HepG2 (cell line): Measurements from ENCODE around the gene NFATC2. TPM values are rescaled to one million over a fixed set of nuclear protein-coding genes. Genes with fewer than 3 reads are reported as not detected.

Experiments
- ATAC-seq: fragments of 200-7000 bp; cut with Tn5 transposase; 3 replicates; pipeline ENCODE4 v1.9.1; 2020; ENCODE audit warnings: mild to moderate bottlenecking, moderate library complexity
- BruUV-seq: library from RNA; stranded (reverse); fragments of 400-500 nt; replicated peaks from 2 replicates; lab custom pipeline; 2021; lab: Mats Ljungman, UMichigan
- CTCF ChIA-PET: fragments of 300-600 bp; formaldehyde crosslinking; extraction: SDS; loops from one replicate; lab custom pipeline; 2021; ENCODE audit warnings: low total read pairs, inconsistent platforms, low intra/inter-chr PET ratio; lab: Yijun Ruan, JAX
- POLR2A ChIA-PET: fragments of 350-600 bp; sonication (Branson Sonifier 250); formaldehyde crosslinking; loops from one replicate; lab custom pipeline; 2020; ENCODE audit warnings: antibody characterized with exemption, inconsistent platforms; lab: Yijun Ruan, JAX
- DNase-seq: peaks from one replicate; pipeline ENCODE4 v3.0.0-alpha.2; 2015; ENCODE audit warnings: low spot score
- FAIRE-seq: peaks from 3 replicates; lab custom pipeline; 2011; peaks lifted over from hg19 to GRCh38; lab: Jason Lieb, UNC
- H2AFZ ChIP-seq: one replicate; pipeline ENCODE4 v1.6.1; 2011; ENCODE audit warnings: low read length, inconsistent platforms
- H3K27ac ChIP-seq: fragments of 300-600 bp; 3 replicates; pipeline ENCODE4 v1.8.0; 2011; ENCODE audit warnings: mixed run types, mild to moderate bottlenecking, mixed read lengths, low read length, inconsistent platforms; ENCODE audit not compliant: insufficient read depth; ENCODE audit errors: extremely low read length
- H3K27me3 ChIP-seq, 2 experiments: fragments of 200-600 bp in 1 of 2; 2 replicates in 1 of 2; 3 replicates in 1 of 2; pipeline versions ENCODE4 v1.6.0 to v1.8.0; 2011; ENCODE audit warnings: low read length in 2 of 2, mild to moderate bottlenecking in 2 of 2, moderate library complexity in 2 of 2, inconsistent platforms in 1 of 2; ENCODE audit not compliant: insufficient read depth in 2 of 2, control insufficient read depth in 1 of 2
- H3K36me3 ChIP-seq, 2 experiments: fragments of 200-600 bp in 1 of 2; replicated peaks in 1 of 2; 2 replicates in 1 of 2; 3 replicates in 1 of 2; pipeline versions ENCODE4 v1.5.1 to v1.8.0; 2011; ENCODE audit warnings: low read length in 2 of 2, inconsistent platforms in 1 of 2; ENCODE audit not compliant: insufficient read depth in 2 of 2, control insufficient read depth in 1 of 2
- H3K4me1 ChIP-seq: 2 replicates; pipeline ENCODE4 v1.5.1; 2012; ENCODE audit warnings: low read length, inconsistent platforms; ENCODE audit not compliant: insufficient read depth
- H3K4me2 ChIP-seq: 2 replicates; pipeline ENCODE4 v1.6.0; 2011; ENCODE audit warnings: low read depth, low read length, inconsistent platforms
- H3K4me3 ChIP-seq, 3 experiments: fragments of 200-600 bp in 1 of 3; sonication (generic), shearing (Covaris generic) in 1 of 3; replicated peaks in 1 of 3; 2 replicates each; pipeline ENCODE4 v1.5.1; 2011 to 2016; ENCODE audit warnings: low read length in 3 of 3, inconsistent platforms in 2 of 3, low read depth in 2 of 3, mild to moderate bottlenecking in 2 of 3, control low read depth in 1 of 3, mixed read lengths in 1 of 3; ENCODE audit not compliant: insufficient read depth in 1 of 3
- H3K79me2 ChIP-seq: one replicate; pipeline ENCODE4 v1.6.1; 2011; ENCODE audit warnings: low read length, inconsistent platforms; ENCODE audit not compliant: insufficient read depth
- H3K9ac ChIP-seq: 2 replicates; pipeline ENCODE4 v1.6.0; 2011; ENCODE audit warnings: mild to moderate bottlenecking, low read depth, low read length, inconsistent platforms; ENCODE audit not compliant: insufficient read depth
- H3K9me3 ChIP-seq: 2 replicates; pipeline ENCODE4 v1.5.1; 2012; ENCODE audit warnings: mild to moderate bottlenecking, low read length
- H4K20me1 ChIP-seq: 2 replicates; pipeline ENCODE4 v1.6.0; 2011; ENCODE audit warnings: inconsistent platforms, mild to moderate bottlenecking, low read length, moderate library complexity; ENCODE audit not compliant: insufficient read depth
- ATF6 ChIP-seq: sonication (generic); formaldehyde crosslinking; conservative IDR thresholded peaks from 2 replicates; pipeline ENCODE4 v1.4.0; 2020; ENCODE audit warnings: missing genetic modification reagents
- CHCHD3 ChIP-seq: sonication (generic); formaldehyde crosslinking; IDR thresholded peaks from 2 replicates; pipeline ENCODE4 v1.8.0; 2022; ENCODE audit warnings: mild to moderate bottlenecking, missing genetic modification reagents, moderate library complexity
- CREM ChIP-seq, 2 experiments: sonication (generic) in 1 of 2; formaldehyde crosslinking in 1 of 2; IDR thresholded peaks; 2 replicates each; pipeline versions ENCODE4 v1.4.0 to v1.6.1; 2016 to 2020; ENCODE audit warnings: antibody characterized with exemption in 1 of 2, mild to moderate bottlenecking in 1 of 2, missing genetic modification reagents in 1 of 2
- DPF2 ChIP-seq: sonication (generic); formaldehyde crosslinking; IDR thresholded peaks from 2 replicates; pipeline ENCODE4 v1.4.0; 2020; ENCODE audit warnings: mild to moderate bottlenecking, low read depth, missing genetic modification reagents, borderline replicate concordance
- HNF4A ChIP-seq: sonication (generic); formaldehyde crosslinking; IDR thresholded peaks from 2 replicates; pipeline ENCODE4 v1.4.0; 2020; ENCODE audit warnings: missing genetic modification reagents
- NAIF1 ChIP-seq: sonication (generic); formaldehyde crosslinking; IDR thresholded peaks from 2 replicates; pipeline ENCODE4 v1.5.0; 2020; ENCODE audit warnings: mild to moderate bottlenecking, missing genetic modification reagents, borderline replicate concordance
- REL ChIP-seq: sonication (generic); formaldehyde crosslinking; conservative IDR thresholded peaks from 2 replicates; pipeline ENCODE4 v1.8.0; 2022; ENCODE audit warnings: mild to moderate bottlenecking, missing genetic modification reagents, moderate library complexity
- RFX3 ChIP-seq: IDR thresholded peaks from 2 replicates; pipeline ENCODE4 v1.6.1; 2016; ENCODE audit warnings: missing biosample characterization, missing genetic modification reagents
- RXRA ChIP-seq: sonication (generic); formaldehyde crosslinking; IDR thresholded peaks from 2 replicates; pipeline ENCODE4 v1.5.1; 2020; ENCODE audit warnings: missing genetic modification reagents
- RXRB ChIP-seq: IDR thresholded peaks from 2 replicates; pipeline ENCODE4 v1.6.1; 2016; ENCODE audit warnings: borderline replicate concordance, missing genetic modification reagents, missing compliant biosample characterization
- SNAI1 ChIP-seq: sonication (generic); formaldehyde crosslinking; IDR thresholded peaks from 2 replicates; pipeline ENCODE4 v1.5.0; 2020; ENCODE audit warnings: mild to moderate bottlenecking, missing genetic modification reagents, borderline replicate concordance
- ZNF20 ChIP-seq: sonication (generic); formaldehyde crosslinking; IDR thresholded peaks from 2 replicates; pipeline ENCODE4 v1.4.0; 2020; ENCODE audit warnings: mild to moderate bottlenecking, moderate library complexity, missing genetic modification reagents
- ZNF296 ChIP-seq: sonication (generic); formaldehyde crosslinking; conservative IDR thresholded peaks from 2 replicates; pipeline ENCODE4 v1.5.0; 2020; ENCODE audit warnings: mild to moderate bottlenecking, missing genetic modification reagents
- ZNF713 ChIP-seq: sonication (generic); formaldehyde crosslinking; IDR thresholded peaks from 2 replicates; pipeline ENCODE4 v1.4.0; 2020; ENCODE audit warnings: mild to moderate bottlenecking, missing genetic modification reagents
- WGBS: methylation state at CpG from one replicate; pipeline ENCODE4 v1.1.6; 2017; ENCODE audit warnings: low lambda C conversion rate; 5-methylcytosine and 5-hydroxymethylcytosine counted together
- in situ Hi-C: cut with HindIII; loops from 2 replicates; pipeline ENCODE4 v1.10.0; 2017; ENCODE audit warnings: low pct_unique_long_range_greater_than_20kb; ENCODE audit not compliant: extremely low pct_ligation_motif_present
- intact Hi-C: fragments of 100-400 bp; cut with micrococcal nuclease; formaldehyde crosslinking; loops from one replicate; pipeline ENCODE4 v1.10.0; 2022; ENCODE audit not compliant: unreplicated experiment
- polyA plus RNA-seq, 8 experiments: library from polyadenylated mRNA; depleted of rRNA in 3 of 8; stranded (reverse) in 7 of 8; unstranded in 1 of 8; fragments of >200 nt; fragmentation: Illumina TruSeq in 4 of 8; extraction: Trizol in 4 of 8; gene quantifications; 2 replicates each; pipeline versions ENCODE4 v1.2.1 to v1.2.3, GENCODE V29; 2011 to 2016; ENCODE audit warnings: low read depth in 4 of 8, missing spikeins in 1 of 8, mixed read lengths in 1 of 8; ENCODE audit not compliant: insufficient read depth in 1 of 8
- total RNA-seq, 5 experiments: library from RNA; depleted of rRNA; stranded (reverse); fragments of >200 nt; fragmentation: Illumina TruSeq; extraction: Trizol; gene quantifications; 2 replicates each; pipeline ENCODE4 v1.2.3, GENCODE V29; 2016; ENCODE audit warnings: low read depth in 1 of 5
- TF ChIP-seq, protein P1 (sequence below): sonication (generic); formaldehyde crosslinking; IDR thresholded peaks from 2 replicates; pipeline ENCODE4 v1.4.0; 2020; ENCODE audit warnings: mild to moderate bottlenecking, missing genetic modification reagents
- TF ChIP-seq, protein P2 (sequence below): IDR thresholded peaks from 2 replicates; pipeline ENCODE4 v1.6.1; 2012; ENCODE audit warnings: inconsistent platforms
- TF ChIP-seq, protein P3 (sequence below): sonication (generic); formaldehyde crosslinking; conservative IDR thresholded peaks from 2 replicates; pipeline ENCODE4 v1.8.0; 2022; ENCODE audit warnings: low read depth, missing genetic modification reagents

The NFATC2 gene
- total and polyA plus RNA-seq, 2 of the 13 experiments (the other 11 are each of a cell fraction or from before 2014, with no cell fraction given), result 1.9 to 3.3 TPM

DNA sequence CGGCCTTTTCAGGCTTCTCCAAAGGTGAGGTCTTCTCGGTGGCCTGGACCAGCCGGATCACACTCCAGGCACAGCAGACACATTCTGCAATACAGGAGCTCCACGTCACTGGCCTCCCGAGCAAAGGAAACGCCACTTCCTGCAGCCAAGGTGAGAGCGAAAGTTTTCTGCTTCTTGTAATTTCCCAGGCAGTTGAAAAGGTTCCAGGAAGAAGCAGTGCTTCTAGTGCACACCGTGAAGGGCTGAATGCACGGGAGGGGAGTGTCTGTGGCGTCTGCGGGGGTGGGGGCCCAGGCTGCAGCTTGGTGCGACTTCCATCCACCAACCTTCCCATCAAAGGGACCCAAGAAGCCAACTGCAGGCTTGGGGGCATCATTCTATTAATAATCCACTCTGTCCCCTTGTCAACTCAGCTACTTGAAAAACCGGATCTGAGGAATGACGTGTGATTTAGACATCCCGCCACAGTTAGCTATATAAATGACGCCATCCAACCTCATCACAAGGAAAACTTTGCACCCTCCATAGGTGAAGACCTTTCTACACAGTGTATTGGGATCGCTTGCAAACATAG lies 61.1 kb downstream of the NFATC2 start:
- 97% methylated on average over 17 of the region's 17 CpGs for WGBS
- no peak overlapping the region for H3K9ac ChIP-seq
- no peaks in the 10 kb centered on the region for H3K9me3 ChIP-seq
- CTCF ChIA-PET, result no interaction called here
- H3K27me3 ChIP-seq, result no peaks in the 10 kb centered on the region
- no peak overlapping the region for H3K4me3 ChIP-seq
- H3K4me1 ChIP-seq, result no peaks in the 10 kb centered on the region
- H3K27ac ChIP-seq, result no peak overlapping the region
- H3K36me3 ChIP-seq, result no peaks in the 10 kb centered on the region; a peak in 1 of 5 replicates
- no peak for FAIRE-seq
- no peaks in the 10 kb centered on the region for H4K20me1 ChIP-seq
- POLR2A ChIA-PET, result no interaction called here
- no peaks in the 10 kb centered on the region for H3K79me2 ChIP-seq
- DNase-seq, result no peak
- BruUV-seq, result no TSS peak
- ATAC-seq, result no peak
- in situ Hi-C loops, result no loop called here
- intact Hi-C loops, result no loop called here
- no peak overlapping the region for H2AFZ ChIP-seq
- no peak overlapping the region for H3K4me2 ChIP-seq
- TF ChIP-seq CHCHD3 (CRISPR knock-in tag) (no peak), CREM (IDR thresholded peaks at IDR 0.05) (no peak), CREM (CRISPR knock-in tag; IDR thresholded peaks at IDR 0.05) (no peak), SNAI1 (CRISPR knock-in tag) (no peak), RFX3 (CRISPR knock-in tag) (no peak), ATF6 (CRISPR knock-in tag) (no peak), ZNF713 (CRISPR knock-in tag) (no peak), ZNF296 (CRISPR knock-in tag) (no peak), HNF4A (no peak), ZNF20 (CRISPR knock-in tag) (no peak), RXRA (CRISPR knock-in tag) (no peak), NAIF1 (CRISPR knock-in tag) (no peak), RXRB (CRISPR knock-in tag) (no peak), DPF2 (CRISPR knock-in tag) (no peak), REL (CRISPR knock-in tag) (no peak)
- TF ChIP-seq, protein P1, sequence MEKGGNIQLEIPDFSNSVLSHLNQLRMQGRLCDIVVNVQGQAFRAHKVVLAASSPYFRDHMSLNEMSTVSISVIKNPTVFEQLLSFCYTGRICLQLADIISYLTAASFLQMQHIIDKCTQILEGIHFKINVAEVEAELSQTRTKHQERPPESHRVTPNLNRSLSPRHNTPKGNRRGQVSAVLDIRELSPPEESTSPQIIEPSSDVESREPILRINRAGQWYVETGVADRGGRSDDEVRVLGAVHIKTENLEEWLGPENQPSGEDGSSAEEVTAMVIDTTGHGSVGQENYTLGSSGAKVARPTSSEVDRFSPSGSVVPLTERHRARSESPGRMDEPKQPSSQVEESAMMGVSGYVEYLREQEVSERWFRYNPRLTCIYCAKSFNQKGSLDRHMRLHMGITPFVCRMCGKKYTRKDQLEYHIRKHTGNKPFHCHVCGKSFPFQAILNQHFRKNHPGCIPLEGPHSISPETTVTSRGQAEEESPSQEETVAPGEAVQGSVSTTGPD (CRISPR knock-in tag), result no peak
- TF ChIP-seq, protein P2, sequence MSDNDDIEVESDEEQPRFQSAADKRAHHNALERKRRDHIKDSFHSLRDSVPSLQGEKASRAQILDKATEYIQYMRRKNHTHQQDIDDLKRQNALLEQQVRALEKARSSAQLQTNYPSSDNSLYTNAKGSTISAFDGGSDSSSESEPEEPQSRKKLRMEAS, result no peak
- TF ChIP-seq, protein P3, sequence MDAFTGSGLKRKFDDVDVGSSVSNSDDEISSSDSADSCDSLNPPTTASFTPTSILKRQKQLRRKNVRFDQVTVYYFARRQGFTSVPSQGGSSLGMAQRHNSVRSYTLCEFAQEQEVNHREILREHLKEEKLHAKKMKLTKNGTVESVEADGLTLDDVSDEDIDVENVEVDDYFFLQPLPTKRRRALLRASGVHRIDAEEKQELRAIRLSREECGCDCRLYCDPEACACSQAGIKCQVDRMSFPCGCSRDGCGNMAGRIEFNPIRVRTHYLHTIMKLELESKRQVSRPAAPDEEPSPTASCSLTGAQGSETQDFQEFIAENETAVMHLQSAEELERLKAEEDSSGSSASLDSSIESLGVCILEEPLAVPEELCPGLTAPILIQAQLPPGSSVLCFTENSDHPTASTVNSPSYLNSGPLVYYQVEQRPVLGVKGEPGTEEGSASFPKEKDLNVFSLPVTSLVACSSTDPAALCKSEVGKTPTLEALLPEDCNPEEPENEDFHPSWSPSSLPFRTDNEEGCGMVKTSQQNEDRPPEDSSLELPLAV, result no peak
